Left ventricle myocardium superior (tissue), 1 donor: ENCODE measurements around the gene HSH2D. TPM values are rescaled to one million over a fixed set of nuclear protein-coding genes. Genes with fewer than 3 reads are reported as not detected.

ENCODE experiments used
- ATAC-seq: fragments of 200-7000 bp; cut with Tn5 transposase; one replicate; pipeline ENCODE4 v1.9.1; 2020; ENCODE audit warnings: mild to moderate bottlenecking, moderate library complexity
- DNase-seq: peaks from one replicate; pipeline ENCODE4 v3.0.0-alpha.2; 2020
- intact Hi-C: fragments of 100-400 bp; cut with micrococcal nuclease; formaldehyde crosslinking; loops from one replicate; pipeline ENCODE4 v1.11.0; 2022
- total RNA-seq: library from RNA; stranded (reverse); fragmentation: NEBNext Ultra II Directional; extraction: Animal tissue kit (Norgen Biotek cat#: 25700); gene quantifications from one replicate; pipeline ENCODE4 v1.2.1, GENCODE V29; 2021
- donor health status: DM: no; HTN: yes; CAD: no; lungs with severe emphysema.

Gene HSH2D
- total RNA-seq, 1 donor from 2014 or later = 0.37 TPM

- intact Hi-C loops = no loop called here
- DNase-seq = peak; percentile 63
Measured at GRCh38 chr19:16205205-16206045, 61.9 kb downstream of the HSH2D start.

DNA sequence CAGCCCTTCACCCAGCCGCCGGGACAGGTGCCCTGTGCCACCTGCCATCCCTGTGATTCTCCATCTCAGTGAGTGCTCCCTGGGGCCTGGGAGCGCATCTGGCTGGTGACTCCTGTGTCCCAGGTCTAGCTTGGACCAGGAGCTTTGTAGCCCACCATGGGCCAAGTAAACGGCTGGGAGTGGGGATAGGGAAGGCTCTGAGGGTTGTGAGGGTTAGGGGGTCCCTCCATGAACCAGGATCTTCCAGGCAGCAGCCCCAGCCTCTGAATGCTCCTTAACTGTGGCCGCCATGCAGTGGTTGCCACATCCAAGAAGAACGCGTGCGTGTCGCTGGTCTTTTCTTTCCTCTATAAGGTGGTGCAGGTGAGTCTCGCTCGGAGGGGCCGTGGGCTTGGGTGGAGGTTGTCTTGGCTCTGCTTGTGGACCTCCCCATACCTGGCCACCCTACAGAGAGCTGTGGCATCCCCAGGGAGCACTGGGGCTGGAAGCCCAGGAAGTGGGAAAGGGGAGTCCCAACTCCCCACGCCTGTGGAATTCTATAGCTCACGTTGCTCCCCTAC lies 62.6 kb downstream of the HSH2D start:
- intact Hi-C loops = no loop called here
- DNase-seq (no peak), ATAC-seq (no peak)

More at GRCh38 chr19:16205205-16206045, 61.9 kb downstream of the HSH2D start:
- peak; percentile 55 for ATAC-seq

- intact Hi-C loops = no loop called here
- no peak for DNase-seq
- no peak for ATAC-seq
Measured at GRCh38 chr19:16206637-16207036, 63.2 kb downstream of the HSH2D start.

DNA sequence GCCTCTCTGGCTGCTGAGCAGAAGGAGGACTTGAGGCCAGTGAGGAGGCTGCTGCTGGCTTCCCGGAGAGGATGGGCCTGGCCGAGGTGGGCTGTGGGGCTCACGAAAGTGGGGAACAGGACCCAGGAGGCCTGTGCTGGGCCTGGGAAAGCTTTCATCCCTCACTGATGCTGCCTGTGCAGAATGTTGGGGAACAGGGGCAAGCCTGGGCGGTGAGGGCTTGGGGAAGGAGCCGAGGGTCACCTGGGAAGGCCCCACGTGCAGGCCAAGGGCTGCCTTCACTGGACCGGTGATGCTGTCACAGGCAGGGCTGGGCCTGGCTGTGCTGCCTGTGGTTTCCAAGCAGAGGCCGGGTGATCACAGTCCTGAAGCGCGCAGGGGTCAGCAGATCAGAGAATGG lies 63.6 kb downstream of the HSH2D start:
- ATAC-seq = no peak
- intact Hi-C loops = no loop called here
- DNase-seq = no peak

- ATAC-seq (no peak), DNase-seq (no peak)
- intact Hi-C loops = no loop called here
Measured at GRCh38 chr19:16207490-16208025, 64.1 kb downstream of the HSH2D start.

Other genes with a start within 250 kb of the HSH2D start
- gene CYP4F2, start 245.6 kb upstream of the HSH2D start, total RNA-seq = not detected
- 0.27 TPM for gene CYP4F11, start 209.2 kb upstream of the HSH2D start, total RNA-seq
- not detected for gene OR10H4, start 194.7 kb upstream of the HSH2D start, total RNA-seq
- gene TPM4, start 67.2 kb upstream of the HSH2D start, total RNA-seq = 72.6 TPM
- gene RAB8A, start 31.8 kb upstream of the HSH2D start, total RNA-seq = 16.4 TPM
- not detected for gene CIB3, start 29.8 kb downstream of the HSH2D start, total RNA-seq
- gene FAM32A, start 41.7 kb downstream of the HSH2D start, total RNA-seq = 38.8 TPM
- 39.1 TPM for gene AP1M1, start 54.2 kb downstream of the HSH2D start, total RNA-seq
- 72.1 TPM for gene KLF2, start 181.1 kb downstream of the HSH2D start, total RNA-seq